ENCODE results near the gene SETD3.
"Not testable (repeated sequence)": the region's sequence is repeated elsewhere in the genome, so short reads cannot be mapped to it uniquely, and the experiment has no call there.

The SETD3 gene

DNA sequence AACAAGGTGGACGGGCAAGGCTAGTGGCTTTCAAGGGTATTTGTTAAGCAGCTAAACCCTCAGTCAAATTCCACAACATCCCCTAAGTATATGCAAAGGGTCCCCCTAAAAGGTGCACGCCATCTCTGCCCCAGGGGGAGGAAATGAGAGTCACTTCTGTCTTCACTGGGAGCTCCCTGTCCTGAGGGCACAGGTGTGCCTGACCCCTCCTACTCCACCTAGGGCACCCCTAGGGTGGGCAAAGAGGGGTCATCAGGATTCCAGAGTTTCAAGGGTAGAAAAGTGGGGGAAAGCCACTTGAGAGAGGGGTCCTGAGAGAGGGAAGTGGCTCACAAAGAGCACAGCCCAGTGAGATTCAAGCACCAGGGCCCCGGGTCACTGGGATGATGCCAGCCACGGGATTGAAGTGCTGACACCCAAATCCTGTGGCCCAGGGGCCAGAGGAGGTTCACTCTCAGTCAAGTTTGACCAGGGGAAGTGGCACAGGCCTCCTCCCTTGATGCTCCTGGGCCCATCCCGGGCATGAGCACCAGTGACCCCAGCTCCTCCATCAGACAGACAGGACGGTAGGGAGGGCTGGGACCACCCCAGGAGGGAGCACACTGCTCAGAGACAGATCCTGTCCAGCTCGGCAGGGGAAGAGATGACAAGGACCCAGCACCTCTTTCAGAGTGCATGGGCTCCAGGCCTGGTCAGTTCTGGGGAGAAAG is 126.3 kb downstream of the SETD3 start:
- no peak for DNase-seq (ENCODE audit: low read depth, low spot score)
- H3K4me3 ChIP-seq (ENCODE audit: low read length), result no peak overlapping the region

- no peak overlapping the region for H3K4me3 ChIP-seq (ENCODE audit: low read length)
- DNase-seq (ENCODE audit: low read depth, low spot score), result no peak
Measured at GRCh38 chr14:99352688-99353280, 127.9 kb downstream of the SETD3 start.

- H3K4me3 ChIP-seq (ENCODE audit: low read length), result no peak overlapping the region
- DNase-seq (ENCODE audit: low read depth, low spot score), result no peak
Measured at GRCh38 chr14:99351166-99352007, 129.3 kb downstream of the SETD3 start.

DNA sequence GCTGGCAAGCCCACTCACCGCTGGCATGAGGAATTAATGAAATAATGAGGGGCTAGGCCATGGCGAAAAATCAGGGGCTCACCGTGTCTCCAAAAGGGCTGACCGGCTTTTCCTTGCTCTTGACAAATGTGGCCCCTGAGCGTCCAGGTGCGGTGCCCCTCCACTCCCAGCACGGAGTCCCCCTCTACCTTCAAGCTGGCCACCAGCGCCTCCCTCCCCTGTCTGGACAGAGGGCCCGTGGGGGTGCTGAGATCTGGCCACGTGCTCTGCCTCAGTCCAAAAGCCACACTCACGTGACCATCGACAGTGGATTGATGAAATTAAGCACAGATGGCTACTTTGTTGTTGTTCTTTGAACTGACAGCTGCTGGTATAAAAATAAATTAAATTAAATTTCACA is 129.9 kb downstream of the SETD3 start:
- H3K4me3 ChIP-seq (ENCODE audit: low read length), result no peak overlapping the region
- no peak for DNase-seq (ENCODE audit: low read depth, low spot score)

- no peak overlapping the region for H3K4me3 ChIP-seq (ENCODE audit: low read length)
- no peak for DNase-seq (ENCODE audit: low read depth, low spot score)
Measured at GRCh38 chr14:99349721-99350495, 130.8 kb downstream of the SETD3 start.

GRCh38 chr14:99348816-99349614 is 131.6 kb downstream of the SETD3 start:
- no peak overlapping the region for H3K4me3 ChIP-seq (ENCODE audit: low read length)
- no peak for DNase-seq (ENCODE audit: low read depth, low spot score)

- DNase-seq (ENCODE audit: low read depth, low spot score); H3K4me3 ChIP-seq (ENCODE audit: low read length): not testable (repeated sequence)
Measured at GRCh38 chr14:99348231-99348630, 132.4 kb downstream of the SETD3 start.

All from Jurkat, Clone E6-1 (cell line).